H1 (cell line): Measurements from ENCODE around the gene ARHGAP26. TPM values are rescaled to one million over a fixed set of nuclear protein-coding genes. Genes with fewer than 3 reads are reported as not detected.

Experiments
- CTCF ChIA-PET: fragments of 300-600 bp; sonication (Branson Sonifier 250); formaldehyde crosslinking; loops from one replicate; lab custom pipeline; 2021; ENCODE audit not compliant: partially characterized antibody; lab: Charles Lee
- POLR2A ChIA-PET: fragments of 300-600 bp; sonication (Branson Sonifier 250); formaldehyde crosslinking; loops from one replicate; lab custom pipeline; 2021; ENCODE audit warnings: inconsistent platforms; ENCODE audit not compliant: partially characterized antibody; lab: Charles Lee
- DNase-seq, 2 experiments: peaks; one replicate each; pipeline versions ENCODE4 v3.0.0 to v3.0.0-alpha.2; 2010 to 2022; ENCODE audit warnings: low spot score in 2 of 2, low read depth in 1 of 2, mixed read lengths in 1 of 2
- FAIRE-seq: peaks from 2 replicates; lab custom pipeline; 2011; peaks lifted over from hg19 to GRCh38; lab: Jason Lieb, UNC
- H2AFZ ChIP-seq: 2 replicates; pipeline ENCODE4 v1.8.1; 2012; ENCODE audit warnings: low read length, inconsistent platforms
- H2AK5ac ChIP-seq: 2 replicates; pipeline ENCODE4 v1.6.1; 2013; ENCODE audit warnings: low read depth, low read length
- H2BK120ac ChIP-seq: replicated peaks from 2 replicates; pipeline ENCODE3; 2013; ENCODE audit warnings: low read depth, low read length, inconsistent platforms
- H2BK12ac ChIP-seq: 2 replicates; pipeline ENCODE4 v1.6.1; 2013; ENCODE audit warnings: low read depth, low read length
- H2BK15ac ChIP-seq: 2 replicates; pipeline ENCODE4 v1.6.1; 2013; ENCODE audit warnings: low read length
- H2BK20ac ChIP-seq: 2 replicates; pipeline ENCODE4 v1.6.1; 2013; ENCODE audit warnings: low read length
- H2BK5ac ChIP-seq: 2 replicates; pipeline ENCODE4 v1.6.1; 2013; ENCODE audit warnings: low read depth, low read length
- H3K14ac ChIP-seq: 2 replicates; pipeline ENCODE4 v1.6.1; 2013; ENCODE audit warnings: inconsistent platforms; ENCODE audit not compliant: insufficient read length
- H3K18ac ChIP-seq: 2 replicates; pipeline ENCODE4 v1.6.1; 2013; ENCODE audit warnings: low read length; ENCODE audit errors: extremely low read depth
- H3K23ac ChIP-seq: 2 replicates; pipeline ENCODE4 v1.6.1; 2013; ENCODE audit warnings: inconsistent platforms; ENCODE audit not compliant: insufficient read length
- H3K23me2 ChIP-seq: 2 replicates; pipeline ENCODE4 v1.6.1; 2013; ENCODE audit warnings: low read depth, low read length
- H3K27ac ChIP-seq: 2 replicates; pipeline ENCODE4 v1.6.1; 2011; ENCODE audit warnings: low read depth, low read length, inconsistent platforms
- H3K27me3 ChIP-seq, 4 experiments: replicated peaks in 1 of 4; 1 replicate in 1 of 4; 2 replicates in 3 of 4; pipeline versions ENCODE4 v1.6.1 to v1.8.1; 2011 to 2013; ENCODE audit warnings: low read length in 3 of 4, mild to moderate bottlenecking in 3 of 4, inconsistent platforms in 2 of 4, mixed read lengths in 2 of 4, moderate library complexity in 1 of 4; ENCODE audit not compliant: control insufficient read depth in 3 of 4, insufficient read depth in 3 of 4; ENCODE audit errors: extremely low read depth in 1 of 4
- H3K36me3 ChIP-seq, 4 experiments: 2 replicates each; pipeline versions ENCODE4 v1.6.1 to v1.8.1; 2011 to 2013; ENCODE audit warnings: mild to moderate bottlenecking in 4 of 4, low read length in 3 of 4, moderate library complexity in 2 of 4, control low read depth in 1 of 4, inconsistent platforms in 1 of 4; ENCODE audit not compliant: insufficient read depth in 4 of 4, control insufficient read depth in 2 of 4
- H3K4ac ChIP-seq: replicated peaks from 2 replicates; pipeline ENCODE3; 2013; ENCODE audit warnings: low read length, low read depth, mixed read lengths, inconsistent platforms; ENCODE audit not compliant: insufficient read length
- H3K4me1 ChIP-seq, 4 experiments: replicated peaks in 1 of 4; 1 replicate in 1 of 4; 2 replicates in 3 of 4; pipeline versions ENCODE4 v1.6.1 to v1.8.1; 2011 to 2013; ENCODE audit warnings: low read length in 3 of 4, inconsistent platforms in 2 of 4, mixed read lengths in 1 of 4; ENCODE audit not compliant: insufficient read depth in 4 of 4, control insufficient read depth in 3 of 4
- H3K4me2 ChIP-seq, 2 experiments: 2 replicates each; pipeline versions ENCODE4 v1.6.1 to v1.8.1; 2011 to 2013; ENCODE audit warnings: low read depth in 2 of 2, low read length in 2 of 2, control low read depth in 1 of 2, inconsistent platforms in 1 of 2, mild to moderate bottlenecking in 1 of 2; ENCODE audit not compliant: insufficient read depth in 1 of 2
- H3K4me3 ChIP-seq, 4 experiments: fragments of 200-600, 300-600 bp in 1 of 4; sonication (generic), shearing (Covaris generic), sonication (Bioruptor Twin) in 1 of 4; 2 replicates each; pipeline versions ENCODE4 v1.5.1 to v1.8.1; 2011 to 2016; ENCODE audit warnings: low read length in 4 of 4, low read depth in 3 of 4, control low read depth in 2 of 4, inconsistent platforms in 2 of 4, mild to moderate bottlenecking in 2 of 4, mixed read lengths in 1 of 4, moderate library complexity in 1 of 4; ENCODE audit not compliant: insufficient read depth in 2 of 4; ENCODE audit errors: extremely low read depth in 1 of 4
- H3K56ac ChIP-seq: replicated peaks from 2 replicates; pipeline ENCODE3; 2013; ENCODE audit warnings: low read depth, mild to moderate bottlenecking, mixed read lengths, low read length, inconsistent platforms; ENCODE audit not compliant: insufficient read length
- H3K79me1 ChIP-seq: 2 replicates; pipeline ENCODE4 v1.6.1; 2013; ENCODE audit warnings: low read depth, low read length, control low read depth
- H3K79me2 ChIP-seq, 2 experiments: 2 replicates each; pipeline versions ENCODE4 v1.6.1 to v1.8.1; 2012 to 2013; ENCODE audit warnings: low read length in 2 of 2, mild to moderate bottlenecking in 2 of 2, inconsistent platforms in 1 of 2; ENCODE audit not compliant: insufficient read depth in 2 of 2, control insufficient read depth in 1 of 2
- H3K9ac ChIP-seq, 4 experiments: replicated peaks in 1 of 4; 1 replicate in 1 of 4; 2 replicates in 3 of 4; pipeline versions ENCODE4 v1.6.1 to v1.8.1; 2011 to 2013; ENCODE audit warnings: low read depth in 3 of 4, low read length in 3 of 4, control low read depth in 2 of 4, mild to moderate bottlenecking in 2 of 4, moderate library complexity in 2 of 4, inconsistent platforms in 1 of 4; ENCODE audit errors: extremely low read depth in 1 of 4
- H3K9me3 ChIP-seq, 2 experiments: 2 replicates each; pipeline versions ENCODE4 v1.6.1 to v1.8.1; 2012 to 2013; ENCODE audit warnings: mild to moderate bottlenecking in 2 of 2, moderate library complexity in 2 of 2, control low read depth in 1 of 2, inconsistent platforms in 1 of 2, low read depth in 1 of 2, low read length in 1 of 2, mixed read lengths in 1 of 2; ENCODE audit not compliant: insufficient read depth in 2 of 2
- H4K20me1 ChIP-seq, 2 experiments: replicated peaks in 1 of 2; 2 replicates each; pipeline versions ENCODE3 to v1.8.1; 2011 to 2013; ENCODE audit warnings: inconsistent platforms in 2 of 2, low read length in 2 of 2, mild to moderate bottlenecking in 1 of 2; ENCODE audit not compliant: insufficient read depth in 2 of 2, control insufficient read depth in 1 of 2
- H4K5ac ChIP-seq: 2 replicates; pipeline ENCODE4 v1.6.1; 2013; ENCODE audit warnings: low read length, low read depth, mixed read lengths, inconsistent platforms; ENCODE audit not compliant: insufficient read length
- H4K8ac ChIP-seq: 2 replicates; pipeline ENCODE4 v1.8.0; 2013; ENCODE audit warnings: mild to moderate bottlenecking, moderate library complexity, low read length, inconsistent platforms; ENCODE audit not compliant: insufficient read depth; ENCODE audit errors: extremely low read depth
- H4K91ac ChIP-seq: replicated peaks from 2 replicates; pipeline ENCODE3; 2013; ENCODE audit warnings: low read length, mixed read lengths, inconsistent platforms; ENCODE audit not compliant: insufficient read length
- ASH2L ChIP-seq: fragments of 200-600, 300-600 bp; sonication (generic); IDR thresholded peaks from one replicate; pipeline ENCODE4 v1.7.1; 2017; ENCODE audit warnings: low read length
- BCL11A ChIP-seq, 2 experiments: IDR thresholded peaks; one replicate each; pipeline ENCODE4 v1.6.1; 2011; ENCODE audit warnings: low read depth in 2 of 2, low read length in 2 of 2, mild to moderate bottlenecking in 2 of 2
- CTBP2 ChIP-seq: IDR thresholded peaks from 2 replicates; pipeline ENCODE4 v1.7.0; 2011; ENCODE audit warnings: borderline replicate concordance, mild to moderate bottlenecking, moderate library complexity, mixed read lengths, low read length; ENCODE audit not compliant: insufficient read depth, insufficient read length
- EP300 ChIP-seq, 2 experiments: IDR thresholded peaks; 1 replicate in 1 of 2; 2 replicates in 1 of 2; pipeline ENCODE4 v1.6.1; 2011 to 2012; ENCODE audit warnings: low read depth in 2 of 2, low read length in 2 of 2, mild to moderate bottlenecking in 2 of 2, borderline replicate concordance in 1 of 2, inconsistent platforms in 1 of 2, moderate library complexity in 1 of 2
- JUND ChIP-seq: IDR thresholded peaks from 2 replicates; pipeline ENCODE4 v1.6.1; 2011; ENCODE audit warnings: mild to moderate bottlenecking, improper control_type of control experiment, low read length
- KDM4A ChIP-seq: IDR thresholded peaks from one replicate; pipeline ENCODE4 v1.7.1; 2012; ENCODE audit warnings: low read depth, mild to moderate bottlenecking, moderate library complexity, low read length, inconsistent platforms; ENCODE audit not compliant: severe bottlenecking
- KDM5A ChIP-seq: fragments of 200-600 bp; IDR thresholded peaks from 2 replicates; pipeline ENCODE4 v1.7.1; 2012; ENCODE audit warnings: mild to moderate bottlenecking, low read length, inconsistent platforms, mixed read lengths
- MAX ChIP-seq: IDR thresholded peaks from 2 replicates; pipeline ENCODE4 v1.6.1; 2012; ENCODE audit warnings: inconsistent platforms
- NANOG ChIP-seq: IDR thresholded peaks from 2 replicates; pipeline ENCODE4 v1.6.1; 2011; ENCODE audit warnings: low read length, low read depth, mild to moderate bottlenecking, inconsistent platforms; ENCODE audit not compliant: insufficient read depth, poor library complexity, severe bottlenecking
- RNF2 ChIP-seq: fragments of 200-900, 300-1000 bp; sonication (generic); IDR thresholded peaks from 2 replicates; pipeline ENCODE4 v1.7.1; 2016; ENCODE audit warnings: borderline replicate concordance, low read depth, mild to moderate bottlenecking, antibody characterized with exemption, low read length; ENCODE audit not compliant: poor library complexity, severe bottlenecking; ENCODE audit errors: missing control alignments
- RXRA ChIP-seq: IDR thresholded peaks from 2 replicates; pipeline ENCODE4 v1.6.1; 2011; ENCODE audit warnings: low read depth, mild to moderate bottlenecking, low read length, moderate library complexity; ENCODE audit not compliant: insufficient read depth
- TBP ChIP-seq: IDR thresholded peaks from 2 replicates; pipeline ENCODE4 v1.6.1; 2011; ENCODE audit warnings: low read depth, low read length, improper control_type of control experiment
- polyA plus RNA-seq, 7 experiments: library from polyadenylated mRNA; depleted of rRNA in 3 of 7; stranded (reverse) in 5 of 7; unstranded in 2 of 7; fragments of >200 nt in 5 of 7; fragments of 200-250 nt in 2 of 7; gene quantifications; 1 replicate in 5 of 7; 2 replicates in 1 of 7; 4 replicates in 1 of 7; pipeline versions ENCODE4 v1.2.1 to v1.2.3, GENCODE V29; 2011 to 2013; ENCODE audit warnings: missing spikeins in 2 of 7, mixed read lengths in 2 of 7
- total RNA-seq: library from RNA; stranded (reverse); fragmentation: NEBNext Ultra II Directional; extraction: Animal tissue kit (Norgen Biotek cat#: 25700); gene quantifications from 2 replicates; pipeline ENCODE4 v1.2.1, GENCODE V29; 2021

Gene ARHGAP26
- total and polyA plus RNA-seq, 2 of the 8 experiments (the other 6 are each of a cell fraction or from before 2014, with no cell fraction given) = 7.1 to 24.8 TPM

- H2AK5ac ChIP-seq = no peak overlapping the region
- H4K5ac ChIP-seq = no peak overlapping the region
- H2BK12ac ChIP-seq = no peak overlapping the region
- peaks cover 0 to 2% (median 0%) of the 10 kb centered on the region in 4 experiments; a peak in 2 of 8 replicates for H3K36me3 ChIP-seq
- H3K4me1 ChIP-seq = no peaks in the 10 kb centered on the region
- no peak overlapping the region for H3K27ac ChIP-seq
- no peak overlapping the region for H2BK20ac ChIP-seq
- ChIA-PET POLR2A (no interaction called here), CTCF (no interaction called here)
- H4K91ac ChIP-seq = no peak overlapping the region
- H3K9me3 ChIP-seq = no peaks in the 10 kb centered on the region
- no peaks in the 10 kb centered on the region for H4K20me1 ChIP-seq
- H3K79me1 ChIP-seq = no peaks in the 10 kb centered on the region
- no peaks in the 10 kb centered on the region for H3K23me2 ChIP-seq
- H3K79me2 ChIP-seq = no peaks in the 10 kb centered on the region
- H3K23ac ChIP-seq = no peak overlapping the region
- H3K4me2 ChIP-seq = no peak overlapping the region
- DNase-seq (no peak), FAIRE-seq (no peak)
- H3K4me3 ChIP-seq = no peak overlapping the region
- H2AFZ ChIP-seq = no peak overlapping the region
- H3K9ac ChIP-seq = no peak overlapping the region
- no peak overlapping the region for H4K8ac ChIP-seq
- H2BK5ac ChIP-seq = no peak overlapping the region
- no peak overlapping the region for H3K56ac ChIP-seq
- no peaks in the 10 kb centered on the region for H3K27me3 ChIP-seq
- no peak overlapping the region for H3K4ac ChIP-seq
- no peak overlapping the region for H3K18ac ChIP-seq
- H2BK120ac ChIP-seq = no peak overlapping the region
- TF ChIP-seq KDM4A (no peak), EP300 (IDR thresholded peaks at IDR 0.05; ENCODE audit: borderline replicate concordance in 1 of 2, low read depth in 2 of 2, low read length in 2 of 2) (no peak), JUND (no peak), BCL11A (IDR thresholded peaks at IDR 0.05; ENCODE audit: low read depth in 2 of 2, low read length in 2 of 2) (no peak), NANOG (no peak), MAX (no peak), CTBP2 (no peak), KDM5A (no peak), ASH2L (no peak), TBP (no peak), RXRA (no peak), RNF2 (no peak)
- H2BK15ac ChIP-seq = no peak overlapping the region
- no peak overlapping the region for H3K14ac ChIP-seq
Observed at GRCh38 chr5:143149759-143150158, 379.6 kb downstream of the ARHGAP26 start.
